ENCODE data around the gene ESR1. TPM values are rescaled to one million over a fixed set of nuclear protein-coding genes. Genes with fewer than 3 reads are reported as not detected.

ESR1 gene
- total RNA-seq, 4 donors from 2014 or later, result 29.1 to 225 (median 141) TPM

DNA sequence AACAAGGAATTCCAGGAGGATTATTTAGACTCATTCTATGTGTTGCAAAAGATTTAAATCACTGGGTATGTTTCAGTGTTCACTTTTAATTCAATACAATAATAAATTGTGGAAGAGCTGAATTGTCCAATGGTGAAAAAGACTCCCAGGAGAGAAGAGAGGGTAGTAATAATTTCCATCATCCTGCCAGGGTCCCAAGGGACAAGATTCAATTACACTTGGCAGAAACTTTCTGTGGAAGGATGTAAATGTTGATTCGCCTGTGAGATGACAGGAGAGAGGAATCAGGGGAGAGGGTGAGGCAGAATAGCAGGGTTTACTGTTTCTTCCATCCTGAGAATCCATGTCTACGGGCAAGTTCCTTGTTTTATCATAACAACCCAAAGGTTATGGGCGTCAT is 342.7 kb downstream of the ESR1 start:
- no peaks in the 10 kb centered on the region for H3K36me3 ChIP-seq
- TF ChIP-seq, protein P1, sequence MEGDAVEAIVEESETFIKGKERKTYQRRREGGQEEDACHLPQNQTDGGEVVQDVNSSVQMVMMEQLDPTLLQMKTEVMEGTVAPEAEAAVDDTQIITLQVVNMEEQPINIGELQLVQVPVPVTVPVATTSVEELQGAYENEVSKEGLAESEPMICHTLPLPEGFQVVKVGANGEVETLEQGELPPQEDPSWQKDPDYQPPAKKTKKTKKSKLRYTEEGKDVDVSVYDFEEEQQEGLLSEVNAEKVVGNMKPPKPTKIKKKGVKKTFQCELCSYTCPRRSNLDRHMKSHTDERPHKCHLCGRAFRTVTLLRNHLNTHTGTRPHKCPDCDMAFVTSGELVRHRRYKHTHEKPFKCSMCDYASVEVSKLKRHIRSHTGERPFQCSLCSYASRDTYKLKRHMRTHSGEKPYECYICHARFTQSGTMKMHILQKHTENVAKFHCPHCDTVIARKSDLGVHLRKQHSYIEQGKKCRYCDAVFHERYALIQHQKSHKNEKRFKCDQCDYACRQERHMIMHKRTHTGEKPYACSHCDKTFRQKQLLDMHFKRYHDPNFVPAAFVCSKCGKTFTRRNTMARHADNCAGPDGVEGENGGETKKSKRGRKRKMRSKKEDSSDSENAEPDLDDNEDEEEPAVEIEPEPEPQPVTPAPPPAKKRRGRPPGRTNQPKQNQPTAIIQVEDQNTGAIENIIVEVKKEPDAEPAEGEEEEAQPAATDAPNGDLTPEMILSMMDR (IDR thresholded peaks at IDR 0.05), result no peak
- TF ChIP-seq POLR2A (IDR thresholded peaks at IDR 0.05), result no peak
- no peak overlapping the region for H3K27ac ChIP-seq
- intact Hi-C loops (cut with DNase I; ENCODE audit: low total_unique reads), result no loop called here
- H3K9me3 ChIP-seq, result no peaks in the 10 kb centered on the region
- DNase-seq, result no peak
- no peaks in the 10 kb centered on the region for H3K27me3 ChIP-seq
- no peaks in the 10 kb centered on the region for H3K4me1 ChIP-seq
- no peak overlapping the region for H3K4me3 ChIP-seq

DNA sequence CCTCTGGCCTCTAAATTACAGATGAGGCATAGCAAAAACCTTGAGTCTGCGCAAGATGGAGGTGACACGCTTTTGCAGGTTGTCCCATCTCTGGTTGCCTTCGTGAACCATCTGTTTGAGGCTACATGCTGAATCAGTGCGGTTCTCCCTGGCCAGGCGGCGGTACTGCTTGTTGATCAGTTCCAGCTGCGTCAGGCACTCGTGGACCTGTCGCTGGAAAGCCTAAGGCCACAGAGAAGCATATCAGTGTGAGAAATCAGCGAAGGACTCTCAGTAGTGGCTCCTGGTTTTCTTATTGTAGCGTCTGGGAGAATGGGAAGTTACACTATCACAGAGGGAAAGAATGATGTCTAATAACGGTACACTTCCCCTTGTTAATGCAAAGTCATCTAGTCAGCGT is 344.4 kb downstream of the ESR1 start:
- Histone ChIP-seq H3K27me3 (no peaks in the 10 kb centered on the region), H3K27ac (no peak overlapping the region), H3K36me3 (no peaks in the 10 kb centered on the region), H3K9me3 (no peaks in the 10 kb centered on the region), H3K4me3 (no peak overlapping the region), H3K4me1 (no peaks in the 10 kb centered on the region)
- intact Hi-C loops (cut with DNase I; ENCODE audit: low total_unique reads), result no loop called here
- no peak for TF ChIP-seq POLR2A (IDR thresholded peaks at IDR 0.05)
- TF ChIP-seq, protein P1 (IDR thresholded peaks at IDR 0.05), result no peak
- DNase-seq, result no peak

DNA sequence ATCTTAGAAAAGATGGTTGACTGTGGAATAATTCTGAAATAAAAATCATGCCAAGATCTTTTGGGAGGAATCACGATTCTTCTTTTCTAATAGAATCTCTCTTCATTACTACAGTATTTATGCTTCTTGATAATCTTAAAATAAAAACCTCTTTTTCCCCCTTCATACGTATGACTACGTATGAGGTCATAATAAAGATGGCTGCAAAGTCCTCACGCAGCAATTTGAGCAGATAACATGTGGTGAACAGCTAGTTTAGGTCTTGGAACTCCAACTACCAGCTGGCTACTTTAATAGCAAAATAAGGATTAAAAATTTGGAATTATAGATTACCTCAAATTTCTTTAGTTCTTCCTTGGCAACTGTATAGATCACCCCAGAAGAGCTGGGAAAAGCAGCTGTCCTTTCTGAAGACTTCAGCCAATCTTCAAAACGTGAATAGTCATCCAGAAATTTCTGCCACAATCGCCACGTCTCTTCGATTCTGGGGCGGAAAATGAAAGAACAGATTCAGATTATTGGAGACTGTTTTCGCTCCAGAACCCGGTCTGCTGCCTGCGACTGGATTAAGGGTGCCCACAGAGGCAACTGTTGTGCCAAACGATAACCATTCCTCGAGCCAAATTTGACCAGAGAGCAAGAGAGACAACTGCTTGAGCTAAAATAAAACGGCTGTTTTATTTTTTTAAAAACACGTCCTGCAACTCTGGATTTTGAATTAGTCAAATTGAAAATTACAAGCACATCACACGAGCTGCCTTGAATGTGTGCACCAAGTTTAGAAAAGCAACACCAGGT is 347.3 kb downstream of the ESR1 start:
- DNase-seq, result no peak
- Histone ChIP-seq H3K36me3 (no peaks in the 10 kb centered on the region), H3K4me3 (no peak overlapping the region), H3K9me3 (no peaks in the 10 kb centered on the region), H3K4me1 (no peaks in the 10 kb centered on the region), H3K27me3 (no peaks in the 10 kb centered on the region), H3K27ac (no peak overlapping the region)
- intact Hi-C loops (cut with DNase I; ENCODE audit: low total_unique reads), result no loop called here
- TF ChIP-seq POLR2A (IDR thresholded peaks at IDR 0.05), result no peak
- TF ChIP-seq, protein P1 (IDR thresholded peaks at IDR 0.05), result no peak

DNA sequence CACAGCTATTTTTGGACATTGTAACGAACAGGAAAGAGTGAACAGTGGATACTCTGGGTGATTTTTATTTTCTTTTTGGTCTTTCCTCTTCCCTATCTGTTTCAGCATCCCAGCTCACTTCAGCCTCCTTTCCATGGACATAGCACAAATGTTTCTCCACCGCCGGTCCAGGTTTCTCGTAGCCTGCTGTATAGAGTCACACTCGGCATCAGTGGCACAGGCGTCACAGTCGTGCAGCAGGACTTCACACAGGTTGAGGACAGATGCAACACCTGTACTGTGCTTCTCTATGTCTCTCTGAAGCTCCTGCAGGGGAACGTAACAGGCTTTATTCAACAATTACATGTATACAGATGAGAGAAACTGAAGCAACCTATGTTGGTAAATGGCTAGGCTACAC is 348.3 kb downstream of the ESR1 start:
- Histone ChIP-seq H3K4me3 (no peak overlapping the region), H3K4me1 (no peaks in the 10 kb centered on the region), H3K36me3 (no peaks in the 10 kb centered on the region), H3K27me3 (no peaks in the 10 kb centered on the region), H3K9me3 (no peaks in the 10 kb centered on the region), H3K27ac (no peak overlapping the region)
- TF ChIP-seq POLR2A (IDR thresholded peaks at IDR 0.05), result no peak
- TF ChIP-seq, protein P1 (IDR thresholded peaks at IDR 0.05), result no peak
- intact Hi-C loops (cut with DNase I; ENCODE audit: low total_unique reads), result no loop called here
- no peak for DNase-seq

DNA sequence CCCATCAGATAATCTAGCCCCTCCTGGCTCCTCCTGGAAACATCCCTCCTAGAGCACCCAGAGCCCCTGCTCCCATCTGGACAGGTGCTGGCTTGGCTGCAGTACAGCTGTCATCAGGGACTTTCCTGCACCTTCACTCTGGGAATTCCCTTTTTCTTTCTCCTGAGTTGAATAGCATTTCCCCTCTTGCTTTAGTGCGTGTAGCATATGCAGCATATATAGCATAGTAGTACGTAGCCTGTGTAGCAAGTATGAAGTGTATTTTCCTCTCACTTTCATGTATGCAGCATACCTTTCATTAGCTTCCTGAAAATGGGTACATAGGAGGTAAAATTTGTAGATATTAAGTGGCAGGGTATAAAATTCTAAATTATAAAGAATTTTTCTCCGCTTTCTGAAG is 352.9 kb downstream of the ESR1 start:
- Histone ChIP-seq H3K4me3 (no peak overlapping the region), H3K27ac (no peak overlapping the region), H3K27me3 (no peaks in the 10 kb centered on the region), H3K4me1 (no peaks in the 10 kb centered on the region), H3K9me3 (no peaks in the 10 kb centered on the region), H3K36me3 (no peaks in the 10 kb centered on the region)
- no peak for TF ChIP-seq POLR2A (IDR thresholded peaks at IDR 0.05)
- TF ChIP-seq, protein P1 (IDR thresholded peaks at IDR 0.05), result no peak
- no peak for DNase-seq
- intact Hi-C loops (cut with DNase I; ENCODE audit: low total_unique reads), result no loop called here

Measured in uterus (tissue), 4 donors.